HG03469 (cell line): ENCODE results near the gene WAC.
"Not testable (repeated sequence)": the region's sequence is repeated elsewhere in the genome, so short reads cannot be mapped to it uniquely, and the experiment has no call there.

Experiments used
- ATAC-seq: cut with Tn5 transposase; IDR thresholded peaks from one replicate; pipeline ENCODE4 v1.9.1; 2021; ENCODE audit warnings: mild to moderate bottlenecking, moderate library complexity, moderate number of reproducible peaks; ENCODE audit not compliant: unreplicated experiment

Gene WAC

GRCh38 chr10:28604567-28605536, 71.9 kb downstream of the WAC start:
- ATAC-seq = no peak

DNA sequence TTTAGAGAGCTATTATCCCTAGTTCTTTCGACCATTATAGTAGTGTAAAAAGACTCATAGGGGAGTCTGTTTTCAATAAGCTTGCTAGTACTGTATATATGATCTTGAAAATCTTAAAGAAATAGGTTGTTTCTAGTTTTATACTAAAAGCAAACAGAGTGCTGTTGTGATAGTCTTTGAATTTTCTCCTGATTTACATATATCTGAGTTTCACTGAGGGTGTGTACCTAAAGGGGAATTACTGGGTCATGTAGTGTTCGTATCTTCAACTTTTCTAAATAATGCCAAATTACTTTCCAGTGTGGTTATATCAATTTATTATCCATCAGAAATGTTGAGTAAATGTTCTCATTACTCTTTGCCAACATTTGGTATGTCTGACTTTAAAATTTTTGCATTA, 73.7 kb downstream of the WAC start:
- no peak for ATAC-seq

DNA sequence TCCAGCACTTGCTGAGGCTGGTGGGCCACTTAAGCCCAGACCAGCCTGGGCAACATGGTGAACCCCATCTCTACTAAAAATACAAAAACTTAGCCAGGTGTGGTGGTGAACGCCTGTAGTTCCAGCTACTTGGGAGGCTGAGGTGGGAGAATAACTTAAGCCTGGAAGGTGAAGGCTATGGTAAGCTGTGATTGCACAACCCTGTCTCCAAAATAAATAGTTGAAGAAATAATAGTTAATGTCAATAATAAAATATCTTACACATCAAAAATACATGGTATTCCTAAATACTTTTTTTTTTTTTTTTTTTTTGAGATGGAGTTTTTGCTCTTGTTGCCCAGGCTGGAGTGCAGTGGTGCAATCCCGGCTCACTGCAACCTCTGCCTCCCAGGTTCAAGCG, 76.7 kb downstream of the WAC start:
- ATAC-seq = not testable (repeated sequence)

DNA sequence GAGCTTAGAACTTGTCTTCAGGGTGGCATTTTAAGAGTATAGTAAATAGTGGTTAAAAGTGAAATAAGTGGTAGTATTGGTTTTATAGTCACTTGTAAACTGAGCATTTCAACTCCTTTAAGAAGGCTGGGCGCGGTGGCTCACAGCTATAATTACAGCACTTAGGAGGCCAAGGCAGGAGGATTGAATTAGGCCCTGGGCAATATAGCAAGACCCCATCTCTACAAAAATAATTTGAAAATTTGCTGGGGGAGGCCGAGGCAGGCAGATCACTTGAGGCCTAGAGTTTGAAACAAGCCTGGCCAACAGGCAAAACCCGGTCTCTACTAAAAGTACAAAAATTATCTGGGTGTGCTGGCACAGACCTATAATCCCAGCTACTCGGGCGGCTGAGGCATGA, 80.0 kb downstream of the WAC start:
- ATAC-seq = no peak

DNA sequence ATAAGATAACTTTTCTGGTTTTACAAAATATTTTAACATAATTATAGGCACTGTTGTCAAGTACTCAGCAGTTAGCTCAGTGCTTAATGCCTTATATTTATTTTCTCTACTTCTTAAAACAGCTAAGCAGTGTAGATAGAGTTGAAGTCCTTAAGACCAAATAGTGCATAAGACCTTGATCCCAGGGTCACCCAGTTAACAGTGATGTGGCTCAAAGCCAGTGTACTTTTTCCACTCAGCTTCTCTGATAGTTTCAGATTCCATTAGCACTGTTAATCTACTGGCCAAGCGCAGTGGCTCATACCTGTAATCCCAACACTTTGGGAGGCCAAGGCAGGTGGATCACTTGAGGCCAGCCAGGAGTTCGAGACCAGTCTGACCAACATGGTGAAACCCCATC, 83.6 kb downstream of the WAC start:
- no peak for ATAC-seq

- ATAC-seq = no peak
These were observed 86.5 kb downstream of the WAC start for GRCh38 chr10:28619455-28619854.

DNA sequence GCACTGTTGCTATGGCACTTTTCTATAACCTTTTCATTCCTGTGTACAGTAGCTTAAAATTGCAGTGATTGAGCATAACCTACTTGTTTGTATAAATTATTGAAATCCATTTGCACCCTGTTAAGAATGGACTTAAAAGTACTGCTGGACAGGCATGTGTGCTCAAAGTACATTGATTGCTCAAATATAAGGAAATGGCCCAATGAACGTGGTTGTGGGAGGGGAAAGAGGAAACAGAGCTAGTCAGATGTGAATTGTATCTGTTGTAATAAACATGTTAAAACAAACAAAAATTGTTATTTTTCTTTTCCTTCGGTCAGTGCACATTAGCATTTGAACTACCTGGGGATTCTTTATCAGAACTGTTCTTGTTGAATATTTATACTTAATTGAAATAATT, 87.3 kb downstream of the WAC start:
- no peak for ATAC-seq

DNA sequence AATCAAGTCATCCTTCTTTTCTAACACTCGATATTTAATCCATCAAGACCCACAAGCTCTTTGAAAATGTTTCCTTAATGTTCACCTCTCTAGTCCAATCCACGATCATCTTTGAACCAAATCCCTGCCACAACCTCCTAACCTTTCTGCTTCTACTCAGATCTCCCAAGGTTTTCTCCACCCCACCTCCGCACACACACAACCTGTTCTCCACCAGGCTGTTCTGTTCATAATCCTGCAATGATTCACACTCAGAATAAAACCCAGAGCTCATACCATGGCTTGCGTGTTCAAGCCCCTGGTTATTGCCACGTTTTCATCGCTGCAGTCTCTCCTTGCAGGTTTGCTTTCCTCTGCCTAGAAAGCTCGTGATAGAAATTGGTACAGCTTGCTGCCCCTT, 90.6 kb downstream of the WAC start:
- no peak for ATAC-seq

DNA sequence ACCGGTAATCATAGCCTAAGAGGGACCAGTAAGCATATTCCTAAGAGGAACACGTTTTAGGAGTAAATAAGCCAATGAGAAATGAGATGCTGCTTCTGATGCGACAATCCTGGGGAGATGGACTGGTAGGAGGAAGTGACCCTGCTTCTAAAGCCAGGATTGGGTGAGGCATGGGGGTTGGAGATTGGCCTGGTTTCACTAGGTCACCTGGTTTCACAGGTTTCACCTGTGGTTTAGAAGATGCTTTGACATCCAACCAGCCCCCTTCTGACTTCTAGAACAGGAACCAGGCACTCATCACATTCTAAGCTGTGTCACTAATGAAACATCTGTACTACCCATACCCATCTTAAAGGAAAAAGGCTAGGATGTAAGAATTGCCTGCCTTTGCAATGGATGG, 91.4 kb downstream of the WAC start:
- no peak for ATAC-seq

GRCh38 chr10:28627102-28627501, 94.2 kb downstream of the WAC start:
- ATAC-seq = no peak

DNA sequence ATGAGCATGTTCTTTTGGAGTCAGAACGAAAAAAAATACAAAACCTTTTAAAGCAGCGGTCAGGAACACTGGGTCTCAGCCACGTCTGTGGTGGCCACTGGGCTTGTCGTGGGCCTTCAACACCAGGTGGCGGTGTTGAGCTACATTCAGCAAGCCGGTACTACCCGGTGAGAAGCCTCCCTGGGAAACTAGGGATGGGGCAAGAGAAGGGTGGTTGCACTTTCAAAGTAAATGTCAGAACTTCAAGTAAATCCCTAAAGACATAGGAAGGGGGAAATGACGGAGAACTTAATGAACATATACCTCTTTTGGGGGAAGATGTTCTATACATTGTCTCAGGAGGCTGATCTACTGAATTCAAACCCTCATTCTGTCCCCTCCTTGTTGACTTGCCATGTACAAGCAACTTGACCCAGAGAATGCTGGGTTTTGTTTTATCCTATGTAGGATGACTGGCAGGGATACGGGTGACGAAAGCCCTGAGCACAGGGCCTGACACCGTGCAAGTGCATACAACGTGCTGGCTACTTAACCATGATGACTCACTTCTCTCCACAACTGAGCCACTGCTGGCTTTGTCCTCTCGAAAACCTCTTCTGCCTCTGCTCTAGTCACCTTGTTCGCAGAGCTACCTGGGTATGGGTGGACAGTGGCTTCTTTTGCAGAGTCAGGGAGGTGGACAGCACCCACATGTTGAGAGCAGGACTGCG, 95.4 kb downstream of the WAC start:
- no peak for ATAC-seq

- no peak for ATAC-seq
These were observed 99.1 kb downstream of the WAC start for GRCh38 chr10:28631896-28632583.

GRCh38 chr10:28632584-28632945, 99.6 kb downstream of the WAC start:
- ATAC-seq = no peak

DNA sequence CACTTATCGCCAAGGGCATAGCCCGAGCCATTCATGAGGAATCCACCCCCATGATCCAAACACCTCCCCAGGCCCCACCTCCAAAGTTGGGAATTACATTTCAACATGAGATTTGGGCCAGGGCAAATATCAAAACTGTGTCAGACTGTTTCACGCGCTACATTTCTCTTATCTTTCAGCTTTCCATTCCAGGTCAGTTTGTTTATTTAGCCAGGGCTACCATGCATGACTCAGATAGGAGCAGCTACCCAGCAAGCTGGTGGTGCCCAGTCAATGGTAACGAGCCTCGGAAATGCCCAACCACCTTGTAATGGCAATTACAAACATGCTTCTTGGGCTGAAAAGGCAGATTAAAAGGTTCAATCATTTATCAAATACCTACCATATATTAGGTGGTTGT, 100.8 kb downstream of the WAC start:
- ATAC-seq = no peak

DNA sequence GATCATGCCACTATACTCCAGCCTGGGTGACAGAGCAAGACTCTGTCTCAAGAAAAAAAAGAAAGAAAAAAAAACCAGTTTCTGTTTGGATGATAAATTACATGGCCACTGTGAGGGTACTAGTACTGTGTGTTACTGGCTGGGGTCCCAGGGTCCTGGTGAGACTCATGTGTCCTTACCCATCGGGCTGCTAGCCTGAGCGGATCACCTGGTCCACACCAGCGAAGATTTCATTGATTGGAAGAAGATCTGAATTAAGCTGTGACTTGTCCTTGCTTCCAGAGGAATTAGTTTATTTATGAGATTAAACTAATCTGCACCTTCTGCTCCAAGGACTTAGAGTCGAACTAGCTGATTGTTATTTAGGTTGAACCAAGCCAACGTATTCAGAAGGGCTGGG, 104.4 kb downstream of the WAC start:
- no peak for ATAC-seq

DNA sequence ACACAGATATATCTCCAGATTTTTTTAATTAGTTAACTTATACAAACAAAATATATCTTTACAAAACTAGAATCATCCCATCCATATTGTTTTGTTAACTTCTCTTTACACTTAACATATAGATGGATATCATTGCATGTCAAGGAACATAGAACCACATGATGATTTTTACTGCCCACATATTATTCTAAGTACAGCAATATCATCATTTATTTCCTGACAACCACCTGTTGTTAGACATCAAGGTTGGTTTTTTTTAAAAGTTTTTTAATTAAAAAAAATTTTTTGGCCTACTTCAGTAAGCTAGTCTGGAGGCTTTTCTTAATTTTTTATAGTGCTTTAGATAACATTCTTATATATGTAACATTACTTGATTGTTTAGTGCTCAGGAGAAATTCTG, 105.5 kb downstream of the WAC start:
- no peak for ATAC-seq

- no peak for ATAC-seq
These were observed 107.6 kb downstream of the WAC start for GRCh38 chr10:28640551-28640950.

GRCh38 chr10:28644647-28645046, 111.7 kb downstream of the WAC start:
- no peak for ATAC-seq

- ATAC-seq = no peak
These were observed 119.2 kb downstream of the WAC start for GRCh38 chr10:28652106-28652505.

DNA sequence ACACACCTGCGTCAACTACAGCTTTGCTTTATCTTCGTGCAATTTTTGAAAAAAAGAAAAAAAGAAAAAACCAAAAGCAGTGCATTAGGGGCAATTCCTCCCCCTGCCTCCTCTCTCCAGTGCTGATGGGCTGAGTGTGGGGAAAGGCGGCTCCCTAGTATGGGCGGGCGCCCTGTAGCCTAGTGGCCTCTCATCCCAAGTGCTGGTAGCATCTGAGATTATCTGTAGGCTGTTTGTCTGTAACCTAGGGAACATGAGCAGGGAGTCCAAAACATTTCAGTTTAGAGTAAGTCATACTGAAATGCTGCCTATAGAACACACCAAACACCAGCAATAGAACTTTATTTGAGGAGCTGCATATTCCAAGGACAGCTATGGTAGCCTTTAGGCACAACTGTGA, 119.8 kb downstream of the WAC start:
- ATAC-seq = no peak

- not testable (repeated sequence) for ATAC-seq
These were observed 125.9 kb downstream of the WAC start for GRCh38 chr10:28658824-28659223.

DNA sequence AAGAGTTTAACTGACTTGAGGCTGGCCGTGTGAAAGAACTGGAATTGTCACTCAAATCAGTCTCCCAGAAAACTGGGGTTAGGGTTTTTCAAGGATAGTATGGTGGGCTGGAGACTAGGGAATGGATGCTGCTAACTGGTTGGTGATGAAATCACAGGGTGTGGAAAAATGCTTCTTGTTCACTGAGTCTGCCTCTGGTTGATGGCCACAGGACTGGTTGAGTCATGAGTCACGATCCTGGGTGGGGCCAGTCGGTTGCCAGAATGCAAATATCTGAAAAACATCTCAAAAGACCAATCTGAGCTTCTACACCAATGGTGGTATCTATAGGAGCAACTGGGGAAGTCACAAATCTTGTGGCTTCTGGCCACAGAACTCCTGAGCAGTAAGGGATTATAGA, 128.1 kb downstream of the WAC start:
- no peak for ATAC-seq
